ENCODE results near the gene ST3GAL3.

DNA sequence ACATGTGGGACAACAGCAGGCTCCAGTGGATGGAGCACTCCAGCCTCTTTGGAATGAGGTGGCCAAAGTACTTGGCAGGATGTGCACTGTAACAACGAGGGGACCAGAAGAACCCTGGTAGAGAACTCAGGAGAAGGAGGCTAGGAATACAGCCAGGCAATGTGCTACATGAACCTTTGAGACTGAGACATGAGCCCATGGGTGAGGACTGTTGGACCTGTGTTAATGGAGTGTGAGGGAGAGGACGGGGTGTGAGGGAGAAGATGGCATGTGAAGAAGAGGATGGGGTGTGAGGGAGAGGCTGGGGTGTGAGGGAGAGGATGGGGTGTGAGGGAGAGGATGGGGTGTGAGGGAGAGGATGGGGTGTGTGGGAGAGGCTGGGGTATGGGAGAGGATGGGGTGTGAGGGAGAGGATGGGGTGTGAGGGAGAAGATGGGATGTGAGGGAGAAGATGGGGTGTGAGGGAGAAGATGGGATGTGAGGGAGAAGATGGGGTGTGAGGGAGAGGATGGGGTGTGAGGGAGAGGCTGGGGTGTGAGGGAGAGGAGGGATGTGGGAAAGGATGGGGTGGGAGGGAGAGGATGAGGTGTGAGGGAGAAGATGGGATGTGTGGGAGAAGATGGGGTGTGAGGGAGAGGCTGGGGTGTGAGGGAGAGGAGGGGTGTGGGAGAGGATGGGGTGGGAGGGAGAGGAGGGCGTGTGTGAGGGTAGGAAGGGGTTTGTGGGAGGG, 164.0 kb downstream of the ST3GAL3 start:
- TF ChIP-seq, protein P1, sequence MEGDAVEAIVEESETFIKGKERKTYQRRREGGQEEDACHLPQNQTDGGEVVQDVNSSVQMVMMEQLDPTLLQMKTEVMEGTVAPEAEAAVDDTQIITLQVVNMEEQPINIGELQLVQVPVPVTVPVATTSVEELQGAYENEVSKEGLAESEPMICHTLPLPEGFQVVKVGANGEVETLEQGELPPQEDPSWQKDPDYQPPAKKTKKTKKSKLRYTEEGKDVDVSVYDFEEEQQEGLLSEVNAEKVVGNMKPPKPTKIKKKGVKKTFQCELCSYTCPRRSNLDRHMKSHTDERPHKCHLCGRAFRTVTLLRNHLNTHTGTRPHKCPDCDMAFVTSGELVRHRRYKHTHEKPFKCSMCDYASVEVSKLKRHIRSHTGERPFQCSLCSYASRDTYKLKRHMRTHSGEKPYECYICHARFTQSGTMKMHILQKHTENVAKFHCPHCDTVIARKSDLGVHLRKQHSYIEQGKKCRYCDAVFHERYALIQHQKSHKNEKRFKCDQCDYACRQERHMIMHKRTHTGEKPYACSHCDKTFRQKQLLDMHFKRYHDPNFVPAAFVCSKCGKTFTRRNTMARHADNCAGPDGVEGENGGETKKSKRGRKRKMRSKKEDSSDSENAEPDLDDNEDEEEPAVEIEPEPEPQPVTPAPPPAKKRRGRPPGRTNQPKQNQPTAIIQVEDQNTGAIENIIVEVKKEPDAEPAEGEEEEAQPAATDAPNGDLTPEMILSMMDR (conservative IDR thresholded peaks at IDR 0.05): no peak
- TF ChIP-seq ZFX (IDR thresholded peaks at IDR 0.05): no peak

Measured in C4-2B (cell line).